Hematopoietic multipotent progenitor cell treated with erythropoietin and hydrocortisone succinate and interleukin-3 and kit ligand, for 8 days (in vitro differentiated cells): ENCODE results near the gene SNRPA1.

Experiments used
- DNase-seq: peaks from one replicate; pipeline ENCODE4 v3.0.0-alpha.2; 2015

Gene SNRPA1

GRCh38 chr15:101233651-101234280 lies 61.3 kb downstream of the SNRPA1 start:
- DNase-seq, result no peak

- no peak for DNase-seq
Measured at GRCh38 chr15:101232677-101233076, 62.4 kb downstream of the SNRPA1 start.
